ENCODE results near the gene APCDD1L.

APCDD1L gene

GRCh38 chr20:58457083-58457695, 58.0 kb downstream of the APCDD1L start:
- Histone ChIP-seq H3K27me3 (ENCODE audit: control insufficient read depth in 3 of 3, insufficient read depth in 3 of 3, low read depth in 1 of 3, low read length in 3 of 3) (no peaks in the 10 kb centered on the region), H4K91ac (ENCODE audit: low read depth, low read length, poor library complexity) (no peak overlapping the region), H3K18ac (ENCODE audit: low read length) (no peak overlapping the region), H3K9ac (ENCODE audit: low read depth, low read length, poor library complexity) (no peak overlapping the region), H4K8ac (ENCODE audit: low read depth, low read length) (no peak overlapping the region), H3K14ac (ENCODE audit: low read length) (peak overlapping the region; percentile 86), H2BK120ac (ENCODE audit: low read depth, low read length) (no peak overlapping the region), H2BK15ac (ENCODE audit: low read length) (no peak overlapping the region), H2AFZ (ENCODE audit: low read length) (no peak overlapping the region), H3K23ac (ENCODE audit: low read depth, low read length, poor library complexity) (no peak overlapping the region), H3K4me3 (ENCODE audit: low read length in 2 of 2) (no peak overlapping the region), H3K27ac (replicated peaks; ENCODE audit: low read length) (no peak overlapping the region), H3K9me3 (replicated peaks in 1 of 2; ENCODE audit: control insufficient read depth in 2 of 2, insufficient read depth in 1 of 2, low read depth in 1 of 2, low read length in 2 of 2) (peaks cover 0 to 14% of the 10 kb centered on the region in 2 donors), H3K36me3 (replicated peaks in 1 of 2; ENCODE audit: control insufficient read depth in 2 of 2, insufficient read depth in 2 of 2, low read length in 2 of 2) (peaks cover 0 to 4% of the 10 kb centered on the region in 2 donors), H2BK5ac (ENCODE audit: low read length) (no peak overlapping the region), H3K79me1 (ENCODE audit: low read depth, low read length) (no peaks in the 10 kb centered on the region), H3K4me1 (ENCODE audit: control insufficient read depth in 2 of 2, insufficient read depth in 1 of 2, low read depth in 1 of 2, low read length in 2 of 2) (peaks cover 0 to 10% of the 10 kb centered on the region in 2 donors), H3K4me2 (ENCODE audit: insufficient read depth, low read length, poor library complexity, severe bottlenecking) (no peak overlapping the region), H2BK12ac (ENCODE audit: low read length) (no peak overlapping the region), H3K4ac (ENCODE audit: low read length) (no peak overlapping the region), H2AK5ac (ENCODE audit: low read depth, low read length) (no peak overlapping the region)
- DNase-seq (ENCODE audit: low spot score), result no peak
- no CpG with 5 or more reads among the region's 14 CpGs for WGBS, 2 donors (ENCODE audit: extremely low coverage in 2 of 2, insufficient read length in 2 of 2, insufficient replicate concordance in 1 of 2)

GRCh38 chr20:58454460-58454859, 60.7 kb downstream of the APCDD1L start:
- no peak overlapping the region for H2BK5ac ChIP-seq (ENCODE audit: low read length)
- no peak for DNase-seq (ENCODE audit: low spot score)
- no peak overlapping the region for H2AFZ ChIP-seq (ENCODE audit: low read length)
- no peaks in the 10 kb centered on the region for H3K79me1 ChIP-seq (ENCODE audit: low read depth, low read length)
- H3K14ac ChIP-seq (ENCODE audit: low read length), result no peak overlapping the region
- no peak overlapping the region for H3K4me2 ChIP-seq (ENCODE audit: insufficient read depth, low read length, poor library complexity, severe bottlenecking)
- H4K8ac ChIP-seq (ENCODE audit: low read depth, low read length), result no peak overlapping the region
- no peak overlapping the region for H3K4me3 ChIP-seq (ENCODE audit: low read length in 2 of 2)
- H3K9ac ChIP-seq (ENCODE audit: low read depth, low read length, poor library complexity), result no peak overlapping the region
- H3K4me1 ChIP-seq (ENCODE audit: control insufficient read depth in 2 of 2, insufficient read depth in 1 of 2, low read depth in 1 of 2, low read length in 2 of 2), result peaks cover 0 to 8% of the 10 kb centered on the region in 2 donors
- no peak overlapping the region for H3K18ac ChIP-seq (ENCODE audit: low read length)
- no peak overlapping the region for H2AK5ac ChIP-seq (ENCODE audit: low read depth, low read length)
- no peaks in the 10 kb centered on the region for H3K27me3 ChIP-seq (ENCODE audit: control insufficient read depth in 3 of 3, insufficient read depth in 3 of 3, low read depth in 1 of 3, low read length in 3 of 3)
- no peak overlapping the region for H4K91ac ChIP-seq (ENCODE audit: low read depth, low read length, poor library complexity)
- no peak overlapping the region for H2BK12ac ChIP-seq (ENCODE audit: low read length)
- H3K9me3 ChIP-seq (replicated peaks in 1 of 2; ENCODE audit: control insufficient read depth in 2 of 2, insufficient read depth in 1 of 2, low read depth in 1 of 2, low read length in 2 of 2), result peaks cover 0 to 14% of the 10 kb centered on the region in 2 donors
- H3K27ac ChIP-seq (replicated peaks; ENCODE audit: low read length), result no peak overlapping the region
- H3K36me3 ChIP-seq (replicated peaks in 1 of 2; ENCODE audit: control insufficient read depth in 2 of 2, insufficient read depth in 2 of 2, low read length in 2 of 2), result peaks cover 0 to 16% of the 10 kb centered on the region in 2 donors
- no peak overlapping the region for H3K23ac ChIP-seq (ENCODE audit: low read depth, low read length, poor library complexity)
- H2BK120ac ChIP-seq (ENCODE audit: low read depth, low read length), result no peak overlapping the region
- H2BK15ac ChIP-seq (ENCODE audit: low read length), result no peak overlapping the region
- no peak overlapping the region for H3K4ac ChIP-seq (ENCODE audit: low read length)

GRCh38 chr20:58453391-58453790, 61.8 kb downstream of the APCDD1L start:
- Histone ChIP-seq H3K9me3 (replicated peaks in 1 of 2; ENCODE audit: control insufficient read depth in 2 of 2, insufficient read depth in 1 of 2, low read depth in 1 of 2, low read length in 2 of 2) (peaks cover 0 to 14% of the 10 kb centered on the region in 2 donors), H2AK5ac (ENCODE audit: low read depth, low read length) (no peak overlapping the region), H3K36me3 (replicated peaks in 1 of 2; ENCODE audit: control insufficient read depth in 2 of 2, insufficient read depth in 2 of 2, low read length in 2 of 2) (peaks cover 0 to 23% of the 10 kb centered on the region in 2 donors), H3K9ac (ENCODE audit: low read depth, low read length, poor library complexity) (no peak overlapping the region), H3K23ac (ENCODE audit: low read depth, low read length, poor library complexity) (no peak overlapping the region), H4K91ac (ENCODE audit: low read depth, low read length, poor library complexity) (no peak overlapping the region), H2BK120ac (ENCODE audit: low read depth, low read length) (no peak overlapping the region), H2AFZ (ENCODE audit: low read length) (no peak overlapping the region), H3K79me1 (ENCODE audit: low read depth, low read length) (no peaks in the 10 kb centered on the region), H3K4me3 (ENCODE audit: low read length in 2 of 2) (no peak overlapping the region), H3K27me3 (ENCODE audit: control insufficient read depth in 3 of 3, insufficient read depth in 3 of 3, low read depth in 1 of 3, low read length in 3 of 3) (no peaks in the 10 kb centered on the region), H3K4ac (ENCODE audit: low read length) (no peak overlapping the region), H2BK12ac (ENCODE audit: low read length) (no peak overlapping the region), H3K4me2 (ENCODE audit: insufficient read depth, low read length, poor library complexity, severe bottlenecking) (no peak overlapping the region), H3K4me1 (ENCODE audit: control insufficient read depth in 2 of 2, insufficient read depth in 1 of 2, low read depth in 1 of 2, low read length in 2 of 2) (peaks cover 0 to 6% of the 10 kb centered on the region in 2 donors), H2BK5ac (ENCODE audit: low read length) (no peak overlapping the region), H3K18ac (ENCODE audit: low read length) (no peak overlapping the region), H4K8ac (ENCODE audit: low read depth, low read length) (no peak overlapping the region), H3K14ac (ENCODE audit: low read length) (no peak overlapping the region), H2BK15ac (ENCODE audit: low read length) (no peak overlapping the region), H3K27ac (replicated peaks; ENCODE audit: low read length) (no peak overlapping the region)
- no CpG with 5 or more reads among the region's 5 CpGs for WGBS, 2 donors (ENCODE audit: extremely low coverage in 2 of 2, insufficient read length in 2 of 2, insufficient replicate concordance in 1 of 2)
- no peak for DNase-seq (ENCODE audit: low spot score)

GRCh38 chr20:58452667-58453255, 62.4 kb downstream of the APCDD1L start:
- Histone ChIP-seq H3K4me3 (ENCODE audit: low read length in 2 of 2) (no peak overlapping the region), H3K4me2 (ENCODE audit: insufficient read depth, low read length, poor library complexity, severe bottlenecking) (no peak overlapping the region), H3K9ac (ENCODE audit: low read depth, low read length, poor library complexity) (no peak overlapping the region), H3K27me3 (ENCODE audit: control insufficient read depth in 3 of 3, insufficient read depth in 3 of 3, low read depth in 1 of 3, low read length in 3 of 3) (no peaks in the 10 kb centered on the region), H3K27ac (replicated peaks; ENCODE audit: low read length) (no peak overlapping the region), H3K9me3 (replicated peaks in 1 of 2; ENCODE audit: control insufficient read depth in 2 of 2, insufficient read depth in 1 of 2, low read depth in 1 of 2, low read length in 2 of 2) (peaks cover 0 to 14% of the 10 kb centered on the region in 2 donors), H3K4me1 (ENCODE audit: control insufficient read depth in 2 of 2, insufficient read depth in 1 of 2, low read depth in 1 of 2, low read length in 2 of 2) (peaks cover 0 to 6% of the 10 kb centered on the region in 2 donors), H3K18ac (ENCODE audit: low read length) (no peak overlapping the region), H2BK12ac (ENCODE audit: low read length) (no peak overlapping the region), H3K36me3 (replicated peaks in 1 of 2; ENCODE audit: control insufficient read depth in 2 of 2, insufficient read depth in 2 of 2, low read length in 2 of 2) (peaks cover 0 to 28% of the 10 kb centered on the region in 2 donors), H2AK5ac (ENCODE audit: low read depth, low read length) (no peak overlapping the region), H3K23ac (ENCODE audit: low read depth, low read length, poor library complexity) (no peak overlapping the region), H2AFZ (ENCODE audit: low read length) (no peak overlapping the region), H4K91ac (ENCODE audit: low read depth, low read length, poor library complexity) (no peak overlapping the region), H4K8ac (ENCODE audit: low read depth, low read length) (no peak overlapping the region), H3K14ac (ENCODE audit: low read length) (no peak overlapping the region), H2BK5ac (ENCODE audit: low read length) (no peak overlapping the region), H3K4ac (ENCODE audit: low read length) (no peak overlapping the region), H3K79me1 (ENCODE audit: low read depth, low read length) (no peaks in the 10 kb centered on the region), H2BK120ac (ENCODE audit: low read depth, low read length) (no peak overlapping the region), H2BK15ac (ENCODE audit: low read length) (no peak overlapping the region)
- no peak for DNase-seq (ENCODE audit: low spot score)
- no CpG with 5 or more reads among the region's 4 CpGs for WGBS, 2 donors (ENCODE audit: extremely low coverage in 2 of 2, insufficient read length in 2 of 2, insufficient replicate concordance in 1 of 2)
